SK-N-SH (cell line): ENCODE measurements around the gene SIGLEC10. TPM values are rescaled to one million over a fixed set of nuclear protein-coding genes. Genes with fewer than 3 reads are reported as not detected.

ENCODE experiments used
- CTCF ChIA-PET: fragments of 300-600, 350-600 bp; formaldehyde crosslinking; extraction: SDS; loops from one replicate; lab custom pipeline; 2021; lab: Yijun Ruan, JAX
- POLR2A ChIA-PET: fragments of 350-600 bp; sonication (Branson Sonifier 250); formaldehyde crosslinking; extraction: SDS; loops from one replicate; lab custom pipeline; 2020; ENCODE audit warnings: antibody characterized with exemption, inconsistent platforms; lab: Yijun Ruan, JAX
- DNase-seq: peaks from one replicate; pipeline ENCODE4 v3.0.0; 2012
- H2AFZ ChIP-seq: fragments of 200-600 bp; sonication (generic); 2 replicates; pipeline ENCODE4 v1.8.1; 2016; ENCODE audit warnings: antibody characterized with exemption, mild to moderate bottlenecking, low read depth
- H3F3A ChIP-seq: fragments of 200-600 bp; sonication (generic); replicated peaks from 2 replicates; pipeline ENCODE3; 2016; ENCODE audit warnings: antibody characterized with exemption, mild to moderate bottlenecking; ENCODE audit not compliant: insufficient read depth
- H3K27ac ChIP-seq, 2 experiments: fragments of 200-500 bp in 1 of 2; fragments of 200-600 bp in 1 of 2; sonication (Bioruptor generic) in 1 of 2; sonication (generic), shearing (Covaris generic) in 1 of 2; 2 replicates each; pipeline versions ENCODE4 v1.5.1 to v1.6.1; 2014 to 2016; ENCODE audit warnings: low read depth in 2 of 2, inconsistent platforms in 1 of 2, low read length in 1 of 2, mild to moderate bottlenecking in 1 of 2, mixed read lengths in 1 of 2
- H3K27me3 ChIP-seq: fragments of 200-600 bp; sonication (generic), shearing (Covaris generic); 2 replicates; pipeline ENCODE4 v1.6.1; 2016; ENCODE audit warnings: mixed run types; ENCODE audit not compliant: insufficient read depth
- H3K36me3 ChIP-seq, 2 experiments: fragments of 200-500 bp in 1 of 2; fragments of 200-600 bp in 1 of 2; sonication (Bioruptor generic) in 1 of 2; sonication (generic) in 1 of 2; replicated peaks in 1 of 2; 2 replicates each; pipeline versions ENCODE3 to v1.5.1; 2014 to 2016; ENCODE audit warnings: low read length in 1 of 2, mild to moderate bottlenecking in 1 of 2; ENCODE audit not compliant: insufficient read depth in 2 of 2, control insufficient read depth in 1 of 2
- H3K4me1 ChIP-seq, 2 experiments: fragments of 200-500 bp in 1 of 2; fragments of 200-600 bp in 1 of 2; sonication (Bioruptor generic) in 1 of 2; sonication (generic), shearing (Covaris generic) in 1 of 2; 2 replicates each; pipeline versions ENCODE4 v1.5.1 to v1.6.1; 2014 to 2016; ENCODE audit warnings: low read depth in 1 of 2, low read length in 1 of 2, mixed run types in 1 of 2; ENCODE audit not compliant: insufficient read depth in 2 of 2, control insufficient read depth in 1 of 2
- H3K4me2 ChIP-seq: fragments of 200-600 bp; sonication (generic), shearing (Covaris generic); 2 replicates; pipeline ENCODE4 v1.6.1; 2017; ENCODE audit warnings: mixed run types
- H3K4me3 ChIP-seq, 2 experiments: fragments of 200-500 bp in 1 of 2; fragments of 200-600 bp in 1 of 2; sonication (Bioruptor generic) in 1 of 2; sonication (generic), shearing (Covaris generic) in 1 of 2; 2 replicates each; pipeline versions ENCODE4 v1.5.1 to v1.8.1; 2014 to 2016; ENCODE audit warnings: low read depth in 2 of 2, inconsistent platforms in 1 of 2, low read length in 1 of 2, mild to moderate bottlenecking in 1 of 2, mixed read lengths in 1 of 2, moderate library complexity in 1 of 2
- H3K79me2 ChIP-seq: fragments of 200-600 bp; sonication (generic); 2 replicates; pipeline ENCODE4 v1.8.1; 2017; ENCODE audit warnings: mild to moderate bottlenecking; ENCODE audit not compliant: insufficient read depth
- H3K9ac ChIP-seq: fragments of 200-600 bp; sonication (generic); 2 replicates; pipeline ENCODE4 v1.6.1; 2017; ENCODE audit warnings: mixed run types
- H3K9me2 ChIP-seq: fragments of 200-600 bp; sonication (generic); 2 replicates; pipeline ENCODE4 v1.6.1; 2017; ENCODE audit warnings: mixed run types
- H3K9me3 ChIP-seq: fragments of 200-600 bp; sonication (generic); 2 replicates; pipeline ENCODE4 v1.6.1; 2017; ENCODE audit warnings: mixed run types, mild to moderate bottlenecking, moderate library complexity
- H4K20me1 ChIP-seq: fragments of 200-600 bp; sonication (generic); 2 replicates; pipeline ENCODE4 v1.6.1; 2017; ENCODE audit warnings: mild to moderate bottlenecking, mixed run types; ENCODE audit not compliant: insufficient read depth
- ELF1 ChIP-seq: IDR thresholded peaks from 2 replicates; pipeline ENCODE4 v1.4.0; 2012
- EP300 ChIP-seq, 2 experiments: IDR thresholded peaks; 2 replicates each; pipeline versions ENCODE4 v1.4.0 to v1.6.1; 2012; ENCODE audit warnings: borderline replicate concordance in 1 of 2, low read depth in 1 of 2, low read length in 1 of 2
- EZH2phosphoT487 ChIP-seq: fragments of 200-600 bp; sonication (generic); IDR thresholded peaks from 2 replicates; pipeline ENCODE4 v1.6.1; 2017; ENCODE audit warnings: low read depth, mixed run types, mild to moderate bottlenecking, antibody characterized with exemption, moderate library complexity, borderline replicate concordance
- FOSL2 ChIP-seq: IDR thresholded peaks from 2 replicates; pipeline ENCODE4 v1.4.0; 2012; ENCODE audit warnings: low read depth, mild to moderate bottlenecking, moderate library complexity, borderline replicate concordance
- FOXJ3 ChIP-seq: sonication (generic); formaldehyde crosslinking; IDR thresholded peaks from 2 replicates; pipeline ENCODE4 v1.5.1; 2020; ENCODE audit warnings: mild to moderate bottlenecking, missing genetic modification reagents
- FOXM1 ChIP-seq: IDR thresholded peaks from 2 replicates; pipeline ENCODE4 v1.4.0; 2012; ENCODE audit warnings: low read depth, mild to moderate bottlenecking
- GABPA ChIP-seq: IDR thresholded peaks from 2 replicates; pipeline ENCODE4 v1.4.0; 2012; ENCODE audit warnings: low read depth, mild to moderate bottlenecking
- GATA2 ChIP-seq: sonication (generic); formaldehyde crosslinking; IDR thresholded peaks from 2 replicates; pipeline ENCODE4 v1.5.0; 2020; ENCODE audit warnings: mild to moderate bottlenecking, missing genetic modification reagents
- IRF3 ChIP-seq: fragments of 150-350 bp; IDR thresholded peaks from 2 replicates; pipeline ENCODE4 v1.6.1; 2016; ENCODE audit warnings: mild to moderate bottlenecking, low read depth, low read length
- JUND ChIP-seq: IDR thresholded peaks from 2 replicates; pipeline ENCODE4 v1.4.0; 2012
- MAX ChIP-seq: IDR thresholded peaks from 2 replicates; pipeline ENCODE4 v1.4.0; 2012; ENCODE audit warnings: low read depth
- MEF2A ChIP-seq: IDR thresholded peaks from 2 replicates; pipeline ENCODE4 v1.4.0; 2012; ENCODE audit warnings: low read depth, borderline replicate concordance
- NFIC ChIP-seq: IDR thresholded peaks from 2 replicates; pipeline ENCODE4 v1.4.0; 2012; ENCODE audit warnings: borderline replicate concordance
- NRF1 ChIP-seq: IDR thresholded peaks from 2 replicates; pipeline ENCODE4 v1.6.1; 2012; ENCODE audit warnings: low read depth, mild to moderate bottlenecking, low read length
- PBX3 ChIP-seq: IDR thresholded peaks from 2 replicates; pipeline ENCODE4; 2012
- POLR2AphosphoS5 ChIP-seq: IDR thresholded peaks from 2 replicates; pipeline ENCODE4 v1.6.1; 2012; ENCODE audit warnings: low read depth, low read length
- RAD21 ChIP-seq: IDR thresholded peaks from 2 replicates; pipeline ENCODE4 v1.6.1; 2012; ENCODE audit warnings: mild to moderate bottlenecking, low read length
- RCOR1 ChIP-seq: fragments of 150-350 bp; IDR thresholded peaks from 2 replicates; pipeline ENCODE4 v1.6.1; 2017; ENCODE audit warnings: antibody characterized with exemption, low read length
- RFX5 ChIP-seq: IDR thresholded peaks from 2 replicates; pipeline ENCODE4 v1.6.1; 2012; ENCODE audit warnings: mild to moderate bottlenecking, improper control_type of control experiment, low read length
- RXRA ChIP-seq: IDR thresholded peaks from 2 replicates; pipeline ENCODE4 v1.4.0; 2012; ENCODE audit warnings: low read depth, mild to moderate bottlenecking, borderline replicate concordance
- SIN3A ChIP-seq: IDR thresholded peaks from 2 replicates; pipeline ENCODE4 v1.6.1; 2012; ENCODE audit warnings: low read depth, mild to moderate bottlenecking, low read length, moderate library complexity, borderline replicate concordance
- SMC3 ChIP-seq: IDR thresholded peaks from 2 replicates; pipeline ENCODE4 v1.6.1; 2012; ENCODE audit warnings: low read depth, low read length, improper control_type of control experiment
- TEAD4 ChIP-seq: IDR thresholded peaks from 2 replicates; pipeline ENCODE4 v1.4.0; 2012; ENCODE audit warnings: mild to moderate bottlenecking, borderline replicate concordance; ENCODE audit not compliant: insufficient read depth
- YY1 ChIP-seq: IDR thresholded peaks from 2 replicates; pipeline ENCODE4 v1.4.0; 2012; ENCODE audit warnings: low read depth, mild to moderate bottlenecking
- WGBS: methylation state at CpG from one replicate; pipeline ENCODE4 v1.1.6; 2017; ENCODE audit warnings: low lambda C conversion rate; 5-methylcytosine and 5-hydroxymethylcytosine counted together
- polyA plus RNA-seq, 3 experiments: library from polyadenylated mRNA; depleted of rRNA; stranded (reverse); fragments of >200 nt; gene quantifications; 2 replicates each; pipeline ENCODE4 v1.2.3, GENCODE V29; 2012

Gene SIGLEC10
- polyA plus RNA-seq, 1 of the 3 experiments (the other 2 are of a cell fraction) = not detected

- TF ChIP-seq PBX3 = peak; percentile 21; the same call in 1 of the 2 replicates
- no peak for TF ChIP-seq YY1
- TF ChIP-seq GATA2 (CRISPR knock-in tag) = no peak
- TF ChIP-seq IRF3 = no peak
- no peak for TF ChIP-seq ELF1
- no peak for TF ChIP-seq EZH2phosphoT487
- no peak for TF ChIP-seq FOSL2
- TF ChIP-seq MEF2A = no peak
- no peak for TF ChIP-seq TEAD4
- no peak for TF ChIP-seq NFIC
- no peak; the same call in 1 of the 2 replicates for TF ChIP-seq MAX
- no peak for TF ChIP-seq JUND
- TF ChIP-seq EP300 (IDR thresholded peaks at IDR 0.05; ENCODE audit: borderline replicate concordance in 1 of 2, low read depth in 1 of 2, low read length in 1 of 2) = no peak
- peak; percentile 52; the same call in 1 of the 2 replicates for TF ChIP-seq GABPA
- no peak for TF ChIP-seq FOXM1
- peak; percentile 2; the same call in 1 of the 2 replicates for TF ChIP-seq SMC3
Observed at GRCh38 chr19:51367565-51368365, 49.7 kb downstream of the SIGLEC10 start (continued).

- Histone ChIP-seq H3K79me2 (peaks cover 6% of the 10 kb centered on the region), H3K9me2 (no peaks in the 10 kb centered on the region), H3K27me3 (peaks cover 5% of the 10 kb centered on the region; the same call in 1 of the 2 replicates), H3F3A (no peaks in the 10 kb centered on the region), H3K27ac (peak overlapping the region; percentile 79 to 84), H3K36me3 (no peaks in the 10 kb centered on the region), H3K9me3 (no peaks in the 10 kb centered on the region), H3K4me3 (peak overlapping the region; percentile 77 to 80), H3K4me2 (peak overlapping the region; percentile 100), H3K4me1 (peaks cover 6 to 21% of the 10 kb centered on the region in 2 experiments; a peak in 3 of 4 replicates), H4K20me1 (no peaks in the 10 kb centered on the region), H3K9ac (peak overlapping the region; percentile 87), H2AFZ (peak overlapping the region; percentile 77)
- 5% methylated on average over 12 of the region's 15 CpGs for WGBS
- peak; percentile 44 for DNase-seq
- ChIA-PET CTCF (interaction anchor here (1.3 kb wide), 1 partner anchor 27 kb away, joined by 3 read pairs; no protein-coding TSS in a partner anchor), POLR2A (interaction anchor here (0.6 to 1.5 kb wide), 4 partner anchors 27 to 36 kb away, joined by 3 to 7 read pairs (median 4); no protein-coding TSS in a partner anchor)
- TF ChIP-seq RFX5 (no peak), FOSL2 (no peak), RXRA (no peak), IRF3 (no peak), EZH2phosphoT487 (no peak), RCOR1 (no peak), FOXJ3 (CRISPR knock-in tag) (no peak), POLR2AphosphoS5 (peak; percentile 42), GATA2 (CRISPR knock-in tag) (no peak), GABPA (no peak), SIN3A (peak; percentile 27; the same call in 1 of the 2 replicates), PBX3 (no peak), NFIC (no peak), ELF1 (no peak), JUND (no peak), NRF1 (no peak), RAD21 (no peak)
Observed at GRCh38 chr19:51367255-51367564, 50.2 kb downstream of the SIGLEC10 start.
